HG02852 (cell line): ENCODE results near the gene GPC1.
"Not testable (repeated sequence)": the region's sequence is repeated elsewhere in the genome, so short reads cannot be mapped to it uniquely, and the experiment has no call there.

ENCODE experiments used
- ATAC-seq: cut with Tn5 transposase; IDR thresholded peaks from one replicate; pipeline ENCODE4 v1.9.1; 2021; ENCODE audit warnings: mild to moderate bottlenecking, moderate library complexity; ENCODE audit not compliant: unreplicated experiment

The GPC1 gene

DNA sequence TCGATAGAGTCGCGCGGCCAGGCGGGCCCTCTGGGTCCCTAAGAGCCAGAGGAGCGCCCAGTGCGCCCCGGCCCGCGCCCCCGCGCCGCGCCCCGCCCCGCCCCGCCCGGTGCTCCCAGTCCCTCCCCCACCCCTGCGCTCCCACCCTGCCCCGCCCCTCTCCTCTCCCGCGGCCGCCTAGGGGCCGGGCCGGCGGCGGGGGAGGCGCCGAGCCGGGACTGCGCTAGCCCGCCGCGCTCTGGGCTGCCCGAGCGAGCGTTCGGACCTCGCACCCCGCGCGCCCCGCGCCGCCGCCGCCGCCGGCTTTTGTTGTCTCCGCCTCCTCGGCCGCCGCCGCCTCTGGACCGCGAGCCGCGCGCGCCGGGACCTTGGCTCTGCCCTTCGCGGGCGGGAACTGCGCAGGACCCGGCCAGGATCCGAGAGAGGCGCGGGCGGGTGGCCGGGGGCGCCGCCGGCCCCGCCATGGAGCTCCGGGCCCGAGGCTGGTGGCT lies at the start of gene GPC1:
TSS of gene GPC1 (plus strand) at position 207 of the 491 bp plus-strand sequence. CDS start at position 463, 256 bp downstream.
- no peak for ATAC-seq

- ATAC-seq, result no peak
Observed at GRCh38 chr2:240386326-240386725, 49.1 kb upstream of the GPC1 start.

GRCh38 chr2:240386743-240387142 lies 48.7 kb upstream of the GPC1 start:
- ATAC-seq, result not testable (repeated sequence)

DNA sequence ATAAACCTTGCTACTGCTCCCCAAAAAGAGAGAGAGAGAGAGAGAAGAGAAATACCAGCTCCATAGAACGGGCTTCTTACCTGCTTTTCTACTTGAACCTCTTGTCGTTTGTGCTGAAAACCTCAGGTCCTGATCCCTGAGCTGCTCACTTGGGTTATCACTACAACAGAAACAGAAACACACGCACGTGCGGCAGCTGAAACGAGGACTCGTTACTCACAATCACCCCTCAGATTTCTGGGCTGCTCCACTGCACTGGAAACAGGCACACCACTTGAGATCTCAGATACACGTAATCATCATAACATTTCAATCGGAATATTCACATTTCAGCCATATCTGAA lies 48.2 kb upstream of the GPC1 start:
- no peak for ATAC-seq

DNA sequence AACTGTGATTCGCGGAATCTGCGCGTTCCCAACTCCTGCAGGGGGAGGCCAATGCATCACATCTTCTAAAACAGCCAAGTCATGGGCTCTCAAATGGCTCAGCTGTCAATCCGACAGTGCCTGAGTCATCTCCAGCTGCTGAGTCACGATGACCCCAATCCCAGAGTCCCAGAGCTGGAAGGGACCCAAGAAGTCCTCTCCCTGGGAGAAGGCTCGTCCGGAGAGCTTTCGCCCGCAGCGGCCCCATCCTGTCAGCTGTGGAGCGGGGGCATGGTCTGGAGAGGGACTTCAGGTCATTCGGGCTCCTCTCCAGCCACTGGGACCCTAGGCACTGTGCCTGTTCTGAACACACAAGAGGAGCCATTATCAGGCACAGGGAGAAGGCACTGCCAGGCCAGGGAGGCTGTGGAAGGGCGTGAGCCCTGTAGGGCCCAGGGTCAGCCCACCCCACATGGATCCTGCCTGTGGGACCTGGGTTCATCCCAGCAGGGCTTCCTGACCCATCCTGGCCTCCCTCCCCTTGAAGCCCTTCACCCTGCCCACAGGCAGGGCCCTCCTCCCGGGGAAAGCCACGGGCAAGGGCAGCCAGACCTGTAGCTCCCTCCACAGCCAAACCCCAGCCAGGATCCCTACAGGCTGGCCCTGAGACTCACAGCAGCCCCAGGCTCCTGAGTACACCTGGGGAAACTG lies 47.6 kb upstream of the GPC1 start:
- no peak for ATAC-seq

DNA sequence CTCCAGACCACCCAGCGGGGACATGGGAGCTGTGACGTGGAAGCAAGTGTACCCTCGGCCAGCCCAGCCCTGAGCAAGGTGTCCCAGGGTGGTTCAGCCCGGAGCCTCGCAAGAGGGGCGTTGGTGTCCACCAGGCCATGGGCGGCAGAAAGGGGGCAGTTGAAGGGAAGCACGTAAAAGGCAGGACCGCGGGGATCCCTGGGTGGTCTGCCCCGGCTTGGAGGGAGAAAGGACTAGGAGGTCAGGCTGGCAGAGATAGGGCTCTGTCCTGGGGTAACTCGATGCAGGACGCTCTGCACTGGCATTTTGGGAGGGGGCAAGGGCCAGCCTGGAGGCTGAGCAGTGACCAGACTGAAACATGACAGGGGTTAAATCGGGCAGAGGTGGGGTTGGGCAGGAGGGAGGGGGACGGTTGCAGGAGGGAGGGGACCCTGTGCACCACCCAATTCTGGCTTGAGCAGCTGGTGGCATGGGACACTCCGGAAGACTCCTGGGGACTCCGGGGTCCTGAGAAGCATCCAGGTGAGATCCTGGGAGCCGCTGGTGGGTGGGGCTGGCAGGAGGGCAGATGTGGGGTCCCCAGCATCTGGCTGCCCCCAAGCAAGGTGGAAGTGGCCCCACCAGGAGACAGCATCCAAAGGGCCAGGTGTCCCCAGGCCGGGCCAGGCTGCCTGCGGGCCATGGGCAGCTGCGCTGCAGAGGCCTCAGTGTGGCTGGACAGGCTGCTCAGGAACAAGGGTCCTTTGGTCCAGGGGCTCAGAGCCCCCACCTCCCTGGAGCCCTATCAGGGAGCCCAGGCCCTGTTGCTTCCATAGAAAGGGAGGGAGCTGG lies 46.8 kb upstream of the GPC1 start:
- ATAC-seq, result no peak

DNA sequence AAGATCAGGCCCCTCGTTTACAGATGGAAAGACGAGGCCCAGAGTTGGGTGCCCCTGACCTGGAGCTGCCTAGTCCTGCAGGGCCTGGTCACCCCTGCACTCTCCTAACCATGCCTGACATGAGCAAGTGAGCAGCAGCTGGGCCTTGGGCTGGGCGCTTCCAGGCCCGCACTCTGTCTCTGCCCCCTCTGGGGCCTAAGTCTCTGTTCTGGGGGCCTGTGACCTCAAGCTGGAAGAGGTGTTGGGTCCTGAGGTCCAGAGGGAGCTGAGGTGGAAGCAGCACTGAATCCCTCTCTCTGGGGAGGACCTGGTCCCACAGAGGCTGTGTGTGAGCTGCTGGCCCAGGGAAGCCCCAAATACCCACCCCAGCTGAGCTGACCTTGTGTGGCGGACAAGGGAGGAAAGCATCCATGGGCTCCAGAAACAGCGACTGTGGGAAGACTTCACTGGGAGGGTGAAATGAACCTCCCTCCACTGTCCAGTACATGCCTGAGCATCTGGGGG lies 46.1 kb upstream of the GPC1 start:
- no peak for ATAC-seq

GRCh38 chr2:240390091-240391073 lies 45.1 kb upstream of the GPC1 start:
- ATAC-seq, result no peak

- ATAC-seq, result no peak
Observed at GRCh38 chr2:240391111-240392051, 44.1 kb upstream of the GPC1 start.

DNA sequence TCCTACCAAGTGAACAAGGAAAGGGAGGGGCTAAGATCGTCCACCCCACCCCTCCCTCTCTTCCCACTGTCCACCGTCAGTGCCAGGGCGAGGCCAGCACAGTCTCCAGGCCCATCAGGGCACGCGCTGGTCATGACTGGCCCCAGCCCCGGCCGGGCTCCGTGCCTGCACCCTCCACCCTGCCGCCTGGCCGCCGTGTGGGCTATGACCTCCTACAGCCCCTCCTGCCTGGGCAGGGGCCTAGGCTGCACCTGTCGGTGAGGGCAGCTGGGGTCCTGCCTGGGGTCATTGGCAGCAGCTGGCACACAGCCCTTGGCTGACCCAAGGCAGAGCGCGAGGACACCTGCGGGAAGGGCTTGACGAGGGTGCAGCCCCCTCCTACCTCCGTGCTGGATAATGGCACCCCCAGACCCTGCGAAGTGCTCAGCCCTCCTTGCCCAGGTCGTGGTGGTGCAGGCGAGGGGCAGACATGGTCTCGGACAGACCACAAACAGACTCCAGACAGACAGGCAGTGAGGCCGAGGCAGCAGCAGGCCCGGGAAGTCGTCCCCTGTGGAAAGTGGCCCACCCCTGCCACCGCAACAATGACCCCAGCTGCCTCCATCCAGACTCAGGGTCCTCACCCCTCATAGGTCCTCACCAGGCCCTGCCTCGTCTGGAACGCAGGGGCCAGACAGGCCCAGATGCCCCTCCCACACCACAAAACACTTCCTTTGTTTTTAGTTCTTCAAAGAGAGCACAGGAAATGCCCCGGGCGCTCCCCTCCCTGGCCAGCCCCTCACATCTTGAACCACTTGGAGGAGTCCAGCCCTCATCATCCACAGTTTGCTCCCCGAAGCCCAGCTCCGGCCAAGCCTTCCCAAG lies 43.1 kb upstream of the GPC1 start:
- no peak for ATAC-seq

DNA sequence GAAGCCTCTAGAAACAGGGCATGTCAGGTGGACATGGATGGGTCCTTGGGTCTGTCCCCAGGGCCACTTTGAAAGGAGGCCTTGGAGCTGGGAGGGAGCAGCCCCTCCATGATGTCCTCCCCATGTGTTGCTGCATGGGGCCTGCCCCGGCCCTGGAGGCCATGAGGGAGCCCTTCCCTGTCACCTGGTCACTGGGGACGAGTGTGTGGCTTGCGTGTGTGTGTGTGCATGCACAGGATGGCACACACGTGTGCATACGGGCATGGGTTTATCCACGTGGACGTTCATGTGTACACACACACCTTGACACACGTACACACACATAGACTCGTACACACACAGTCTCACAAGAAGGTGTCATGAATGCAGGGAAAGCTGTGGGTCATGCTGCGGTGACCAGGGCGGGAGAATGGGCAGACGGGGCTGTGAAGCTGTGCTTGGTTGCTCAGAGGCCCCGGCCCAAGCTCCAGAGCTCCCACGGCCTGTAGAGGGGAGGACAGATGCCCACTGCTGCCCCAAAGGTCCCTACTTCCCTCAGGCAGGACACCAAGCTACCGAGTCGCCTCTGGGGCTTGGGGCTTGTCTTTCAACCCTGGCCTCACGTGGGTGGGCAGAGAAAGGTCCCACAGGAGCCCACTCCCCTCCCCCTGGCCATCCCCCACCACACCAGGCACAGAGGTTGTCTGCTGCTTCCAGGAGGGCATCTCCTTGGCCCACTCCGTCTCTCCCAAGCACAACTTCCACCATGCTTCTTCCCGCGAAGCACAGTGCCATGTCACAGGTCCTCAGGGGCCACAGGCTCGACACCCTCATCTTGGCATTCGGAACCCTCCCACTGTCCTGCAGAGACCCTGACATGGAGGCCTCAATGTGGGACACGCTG lies 42.3 kb upstream of the GPC1 start:
- no peak for ATAC-seq

GRCh38 chr2:240393831-240394410 lies 41.5 kb upstream of the GPC1 start:
- no peak for ATAC-seq

DNA sequence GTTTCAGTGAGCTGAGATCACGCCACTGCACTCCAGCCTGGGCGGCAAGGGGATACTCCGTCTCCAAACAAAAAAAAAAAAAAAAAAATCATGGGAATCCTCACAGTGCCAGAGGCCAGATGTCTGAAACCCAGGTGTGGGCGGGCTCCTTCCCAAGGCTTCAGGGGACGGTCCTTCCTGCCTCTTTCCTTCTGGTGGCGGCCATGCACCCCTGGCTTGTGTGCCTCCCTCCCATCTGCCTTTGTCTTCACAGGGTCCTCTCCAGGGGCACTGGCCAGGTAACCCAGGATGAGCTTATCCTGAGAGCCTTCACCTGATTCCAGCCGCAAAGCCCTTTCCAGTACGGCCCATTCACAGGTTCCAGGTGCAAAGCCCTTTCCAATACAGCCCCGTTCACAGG lies 40.9 kb upstream of the GPC1 start:
- ATAC-seq, result no peak

DNA sequence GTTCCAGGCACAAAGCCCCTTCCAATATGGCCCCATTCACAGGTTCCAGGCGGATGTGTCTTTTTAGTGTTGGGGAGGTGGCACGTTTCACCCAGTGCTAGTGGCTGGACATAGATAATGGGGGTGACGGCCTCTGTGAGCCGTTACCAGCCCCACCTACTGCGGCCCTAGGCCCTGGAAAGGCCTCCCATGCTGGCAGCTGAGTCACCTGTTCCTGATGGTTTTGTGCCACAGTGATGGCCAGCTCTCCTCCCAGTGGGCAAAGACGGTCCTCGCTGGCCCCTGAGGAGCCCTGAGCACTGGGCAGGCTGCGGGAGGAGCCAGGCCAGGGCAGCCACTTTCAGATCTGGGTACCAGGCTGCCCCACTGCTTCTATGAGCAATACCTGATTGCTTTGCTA lies 40.0 kb upstream of the GPC1 start:
- no peak for ATAC-seq

GRCh38 chr2:240395896-240396622 lies 39.4 kb upstream of the GPC1 start:
- no peak for ATAC-seq

GRCh38 chr2:240396623-240397541 lies 38.6 kb upstream of the GPC1 start:
- ATAC-seq, result no peak
